HepG2 (cell line): ENCODE measurements around the gene ISOC2. TPM values are rescaled to one million over a fixed set of nuclear protein-coding genes. Genes with fewer than 3 reads are reported as not detected.
A peak's percentile ranks its signal among the peaks of the same experiment; 100 is the strongest.

ENCODE experiments used
- ATAC-seq: fragments of 200-7000 bp; cut with Tn5 transposase; 3 replicates; pipeline ENCODE4 v1.9.1; 2020; ENCODE audit warnings: mild to moderate bottlenecking, moderate library complexity
- BruUV-seq: library from RNA; stranded (reverse); fragments of 400-500 nt; replicated peaks from 2 replicates; lab custom pipeline; 2021; lab: Mats Ljungman, UMichigan
- CTCF ChIA-PET: fragments of 300-600 bp; formaldehyde crosslinking; extraction: SDS; loops from one replicate; lab custom pipeline; 2021; ENCODE audit warnings: low total read pairs, inconsistent platforms, low intra/inter-chr PET ratio; lab: Yijun Ruan, JAX
- POLR2A ChIA-PET: fragments of 350-600 bp; sonication (Branson Sonifier 250); formaldehyde crosslinking; loops from one replicate; lab custom pipeline; 2020; ENCODE audit warnings: antibody characterized with exemption, inconsistent platforms; lab: Yijun Ruan, JAX
- DNase-seq: peaks from one replicate; pipeline ENCODE4 v3.0.0-alpha.2; 2015; ENCODE audit warnings: low spot score
- FAIRE-seq: peaks from 3 replicates; lab custom pipeline; 2011; peaks lifted over from hg19 to GRCh38; lab: Jason Lieb, UNC
- H2AFZ ChIP-seq: one replicate; pipeline ENCODE4 v1.6.1; 2011; ENCODE audit warnings: low read length, inconsistent platforms
- H3K27ac ChIP-seq: fragments of 300-600 bp; 3 replicates; pipeline ENCODE4 v1.8.0; 2011; ENCODE audit warnings: mixed run types, mild to moderate bottlenecking, mixed read lengths, low read length, inconsistent platforms; ENCODE audit not compliant: insufficient read depth; ENCODE audit errors: extremely low read length
- H3K27me3 ChIP-seq, 2 experiments: fragments of 200-600 bp in 1 of 2; 2 replicates in 1 of 2; 3 replicates in 1 of 2; pipeline versions ENCODE4 v1.6.0 to v1.8.0; 2011; ENCODE audit warnings: low read length in 2 of 2, mild to moderate bottlenecking in 2 of 2, moderate library complexity in 2 of 2, inconsistent platforms in 1 of 2; ENCODE audit not compliant: insufficient read depth in 2 of 2, control insufficient read depth in 1 of 2
- H3K36me3 ChIP-seq, 2 experiments: fragments of 200-600 bp in 1 of 2; replicated peaks in 1 of 2; 2 replicates in 1 of 2; 3 replicates in 1 of 2; pipeline versions ENCODE4 v1.5.1 to v1.8.0; 2011; ENCODE audit warnings: low read length in 2 of 2, inconsistent platforms in 1 of 2; ENCODE audit not compliant: insufficient read depth in 2 of 2, control insufficient read depth in 1 of 2
- H3K4me1 ChIP-seq: 2 replicates; pipeline ENCODE4 v1.5.1; 2012; ENCODE audit warnings: low read length, inconsistent platforms; ENCODE audit not compliant: insufficient read depth
- H3K4me2 ChIP-seq: 2 replicates; pipeline ENCODE4 v1.6.0; 2011; ENCODE audit warnings: low read depth, low read length, inconsistent platforms
- H3K4me3 ChIP-seq, 3 experiments: fragments of 200-600 bp in 1 of 3; sonication (generic), shearing (Covaris generic) in 1 of 3; replicated peaks in 1 of 3; 2 replicates each; pipeline ENCODE4 v1.5.1; 2011 to 2016; ENCODE audit warnings: low read length in 3 of 3, inconsistent platforms in 2 of 3, low read depth in 2 of 3, mild to moderate bottlenecking in 2 of 3, control low read depth in 1 of 3, mixed read lengths in 1 of 3; ENCODE audit not compliant: insufficient read depth in 1 of 3
- H3K79me2 ChIP-seq: one replicate; pipeline ENCODE4 v1.6.1; 2011; ENCODE audit warnings: low read length, inconsistent platforms; ENCODE audit not compliant: insufficient read depth
- H3K9ac ChIP-seq: 2 replicates; pipeline ENCODE4 v1.6.0; 2011; ENCODE audit warnings: mild to moderate bottlenecking, low read depth, low read length, inconsistent platforms; ENCODE audit not compliant: insufficient read depth
- H3K9me3 ChIP-seq: 2 replicates; pipeline ENCODE4 v1.5.1; 2012; ENCODE audit warnings: mild to moderate bottlenecking, low read length
- H4K20me1 ChIP-seq: 2 replicates; pipeline ENCODE4 v1.6.0; 2011; ENCODE audit warnings: inconsistent platforms, mild to moderate bottlenecking, low read length, moderate library complexity; ENCODE audit not compliant: insufficient read depth
- NFYB ChIP-seq: sonication (generic); formaldehyde crosslinking; IDR thresholded peaks from 2 replicates; pipeline ENCODE4 v1.4.0; 2020; ENCODE audit warnings: missing genetic modification reagents
- NFYC ChIP-seq: IDR thresholded peaks from 2 replicates; pipeline ENCODE4 v1.6.1; 2016; ENCODE audit warnings: missing genetic modification reagents, missing compliant biosample characterization
- NRL ChIP-seq: sonication (generic); formaldehyde crosslinking; IDR thresholded peaks from 2 replicates; pipeline ENCODE4 v1.5.0; 2020; ENCODE audit warnings: missing genetic modification reagents, mild to moderate bottlenecking, moderate library complexity, borderline replicate concordance
- POLR2G ChIP-seq: fragments of 200-400 bp; formaldehyde crosslinking; IDR thresholded peaks from 2 replicates; pipeline ENCODE4 v1.6.1; 2018; ENCODE audit warnings: mild to moderate bottlenecking, low read depth, low read length, moderate library complexity
- RBFOX2 ChIP-seq: fragments of 200-400 bp; formaldehyde crosslinking; IDR thresholded peaks from 2 replicates; pipeline ENCODE4 v1.6.1; 2017; ENCODE audit warnings: low read depth, mild to moderate bottlenecking, low read length
- SP1 ChIP-seq, 2 experiments: fragments of 450-650 bp in 1 of 2; sonication (generic) in 1 of 2; formaldehyde crosslinking in 1 of 2; IDR thresholded peaks; 2 replicates each; pipeline versions ENCODE4 v1.4.0 to v1.6.1; 2016 to 2020; ENCODE audit warnings: missing genetic modification reagents in 1 of 2
- WGBS: methylation state at CpG from one replicate; pipeline ENCODE4 v1.1.6; 2017; ENCODE audit warnings: low lambda C conversion rate; 5-methylcytosine and 5-hydroxymethylcytosine counted together
- in situ Hi-C: cut with HindIII; loops from 2 replicates; pipeline ENCODE4 v1.10.0; 2017; ENCODE audit warnings: low pct_unique_long_range_greater_than_20kb; ENCODE audit not compliant: extremely low pct_ligation_motif_present
- intact Hi-C: fragments of 100-400 bp; cut with micrococcal nuclease; formaldehyde crosslinking; loops from one replicate; pipeline ENCODE4 v1.10.0; 2022; ENCODE audit not compliant: unreplicated experiment
- polyA plus RNA-seq, 8 experiments: library from polyadenylated mRNA; depleted of rRNA in 3 of 8; stranded (reverse) in 7 of 8; unstranded in 1 of 8; fragments of >200 nt; fragmentation: Illumina TruSeq in 4 of 8; extraction: Trizol in 4 of 8; gene quantifications; 2 replicates each; pipeline versions ENCODE4 v1.2.1 to v1.2.3, GENCODE V29; 2011 to 2016; ENCODE audit warnings: low read depth in 4 of 8, missing spikeins in 1 of 8, mixed read lengths in 1 of 8; ENCODE audit not compliant: insufficient read depth in 1 of 8
- total RNA-seq, 5 experiments: library from RNA; depleted of rRNA; stranded (reverse); fragments of >200 nt; fragmentation: Illumina TruSeq; extraction: Trizol; gene quantifications; 2 replicates each; pipeline ENCODE4 v1.2.3, GENCODE V29; 2016; ENCODE audit warnings: low read depth in 1 of 5
- TF ChIP-seq, protein P1 (sequence below): sonication (generic); formaldehyde crosslinking; IDR thresholded peaks from 2 replicates; pipeline ENCODE4 v1.4.0; 2020; ENCODE audit warnings: low read depth, missing genetic modification reagents
- TF ChIP-seq, protein P2 (sequence below): sonication (generic); formaldehyde crosslinking; IDR thresholded peaks from 2 replicates; pipeline ENCODE4 v1.4.0; 2020; ENCODE audit warnings: missing genetic modification reagents, borderline replicate concordance
- TF ChIP-seq, protein P3 (sequence below): sonication (generic); formaldehyde crosslinking; IDR thresholded peaks from 2 replicates; pipeline ENCODE4 v1.5.1; 2020; ENCODE audit warnings: mild to moderate bottlenecking, missing genetic modification reagents, moderate library complexity
- TF ChIP-seq, protein P4 (sequence below): sonication (generic); formaldehyde crosslinking; IDR thresholded peaks from 2 replicates; pipeline ENCODE4 v1.4.0; 2020; ENCODE audit warnings: missing genetic modification reagents
- TF ChIP-seq, protein P5 (sequence below): sonication (generic); formaldehyde crosslinking; IDR thresholded peaks from 2 replicates; pipeline ENCODE4 v1.8.0; 2022; ENCODE audit warnings: mild to moderate bottlenecking, missing genetic modification reagents, borderline replicate concordance

Gene ISOC2
- total and polyA plus RNA-seq, 2 of the 13 experiments (the other 11 are each of a cell fraction or from before 2014, with no cell fraction given): 76.8 to 105 TPM

DNA sequence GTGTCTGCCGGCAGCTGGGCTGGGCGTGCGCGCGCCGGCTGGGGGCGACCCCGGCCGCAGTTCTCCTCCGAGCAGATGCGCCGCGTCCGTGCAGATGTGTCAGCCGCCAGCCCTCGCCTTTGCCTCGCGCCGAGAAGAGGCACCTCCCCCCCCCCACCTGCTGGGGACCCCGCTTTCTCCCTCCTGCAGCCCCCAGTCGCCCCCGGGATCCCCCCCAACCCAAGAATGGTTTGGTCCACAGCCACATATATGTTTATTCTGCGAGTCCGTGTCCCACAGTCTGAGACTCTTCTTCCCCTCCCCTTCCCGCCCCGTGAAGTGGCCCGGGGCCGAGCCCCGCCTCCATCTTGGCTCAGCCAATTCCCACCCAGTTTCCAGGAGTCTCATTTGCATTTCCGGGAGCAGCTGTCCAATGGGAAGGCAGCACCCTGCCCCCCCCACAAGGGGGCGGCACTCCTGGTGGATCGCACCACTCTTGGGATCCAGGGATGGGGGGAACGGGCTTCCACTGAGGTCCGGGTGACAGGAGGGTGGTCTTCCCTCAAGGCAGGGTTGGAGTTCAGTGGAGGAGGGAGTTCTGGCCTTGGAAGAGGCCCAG, 8.6 kb downstream of the ISOC2 start:
- no TSS peak for BruUV-seq
- Histone ChIP-seq H2AFZ (no peak overlapping the region), H3K9ac (no peak overlapping the region), H3K4me1 (peaks cover 14% of the 10 kb centered on the region), H3K79me2 (peaks cover 3% of the 10 kb centered on the region), H3K9me3 (no peaks in the 10 kb centered on the region), H3K27ac (no peak overlapping the region), H3K4me3 (no peak overlapping the region), H3K4me2 (no peak overlapping the region), H3K36me3 (peaks cover 0 to 11% of the 10 kb centered on the region in 2 experiments; a peak in 3 of 5 replicates), H4K20me1 (peaks cover 10% of the 10 kb centered on the region; the same call in 1 of the 2 replicates), H3K27me3 (peaks cover 0 to 17% of the 10 kb centered on the region in 2 experiments; a peak in 3 of 5 replicates)
- ChIA-PET POLR2A (interaction anchor here (0.7 to 3.3 kb wide), 2 partner anchors 9 to 46 kb away, joined by 3 to 11 read pairs; partner anchors contain the start of genes ISOC2 and UBE2S), CTCF (no interaction called here)
- in situ Hi-C loops: no loop called here
- ATAC-seq (peak; percentile 35), DNase-seq (peak; percentile 44), FAIRE-seq (no peak)
- WGBS: 94% methylated on average over 30 of the region's 34 CpGs
- intact Hi-C loops: no loop called here
- TF ChIP-seq POLR2G: no peak
- TF ChIP-seq, protein P1, sequence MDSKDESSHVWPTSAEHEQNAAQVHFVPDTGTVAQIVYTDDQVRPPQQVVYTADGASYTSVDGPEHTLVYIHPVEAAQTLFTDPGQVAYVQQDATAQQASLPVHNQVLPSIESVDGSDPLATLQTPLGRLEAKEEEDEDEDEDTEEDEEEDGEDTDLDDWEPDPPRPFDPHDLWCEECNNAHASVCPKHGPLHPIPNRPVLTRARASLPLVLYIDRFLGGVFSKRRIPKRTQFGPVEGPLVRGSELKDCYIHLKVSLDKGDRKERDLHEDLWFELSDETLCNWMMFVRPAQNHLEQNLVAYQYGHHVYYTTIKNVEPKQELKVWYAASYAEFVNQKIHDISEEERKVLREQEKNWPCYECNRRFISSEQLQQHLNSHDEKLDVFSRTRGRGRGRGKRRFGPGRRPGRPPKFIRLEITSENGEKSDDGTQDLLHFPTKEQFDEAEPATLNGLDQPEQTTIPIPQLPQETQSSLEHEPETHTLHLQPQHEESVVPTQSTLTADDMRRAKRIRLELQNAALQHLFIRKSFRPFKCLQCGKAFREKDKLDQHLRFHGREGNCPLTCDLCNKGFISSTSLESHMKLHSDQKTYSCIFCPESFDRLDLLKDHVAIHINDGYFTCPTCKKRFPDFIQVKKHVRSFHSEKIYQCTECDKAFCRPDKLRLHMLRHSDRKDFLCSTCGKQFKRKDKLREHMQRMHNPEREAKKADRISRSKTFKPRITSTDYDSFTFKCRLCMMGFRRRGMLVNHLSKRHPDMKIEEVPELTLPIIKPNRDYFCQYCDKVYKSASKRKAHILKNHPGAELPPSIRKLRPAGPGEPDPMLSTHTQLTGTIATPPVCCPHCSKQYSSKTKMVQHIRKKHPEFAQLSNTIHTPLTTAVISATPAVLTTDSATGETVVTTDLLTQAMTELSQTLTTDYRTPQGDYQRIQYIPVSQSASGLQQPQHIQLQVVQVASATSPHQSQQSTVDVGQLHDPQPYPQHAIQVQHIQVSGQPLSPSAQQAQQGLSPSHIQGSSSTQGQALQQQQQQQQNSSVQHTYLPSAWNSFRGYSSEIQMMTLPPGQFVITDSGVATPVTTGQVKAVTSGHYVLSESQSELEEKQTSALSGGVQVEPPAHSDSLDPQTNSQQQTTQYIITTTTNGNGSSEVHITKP: peak; percentile 95
- 0 out of 2 replicates have a peak, but pooled peaks have one; percentile 29 for TF ChIP-seq NRL (CRISPR knock-in tag)
- TF ChIP-seq SP1 (IDR thresholded peaks at IDR 0.05): no peak
- peak; percentile 14; the same call in 1 of the 2 replicates for TF ChIP-seq SP1 (CRISPR knock-in tag; IDR thresholded peaks at IDR 0.05)
- TF ChIP-seq, protein P2, sequence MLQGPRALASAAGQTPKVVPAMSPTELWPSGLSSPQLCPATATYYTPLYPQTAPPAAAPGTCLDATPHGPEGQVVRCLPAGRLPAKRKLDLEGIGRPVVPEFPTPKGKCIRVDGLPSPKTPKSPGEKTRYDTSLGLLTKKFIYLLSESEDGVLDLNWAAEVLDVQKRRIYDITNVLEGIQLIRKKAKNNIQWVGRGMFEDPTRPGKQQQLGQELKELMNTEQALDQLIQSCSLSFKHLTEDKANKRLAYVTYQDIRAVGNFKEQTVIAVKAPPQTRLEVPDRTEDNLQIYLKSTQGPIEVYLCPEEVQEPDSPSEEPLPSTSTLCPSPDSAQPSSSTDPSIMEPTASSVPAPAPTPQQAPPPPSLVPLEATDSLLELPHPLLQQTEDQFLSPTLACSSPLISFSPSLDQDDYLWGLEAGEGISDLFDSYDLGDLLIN (CRISPR knock-in tag): no peak
- TF ChIP-seq, protein P3, sequence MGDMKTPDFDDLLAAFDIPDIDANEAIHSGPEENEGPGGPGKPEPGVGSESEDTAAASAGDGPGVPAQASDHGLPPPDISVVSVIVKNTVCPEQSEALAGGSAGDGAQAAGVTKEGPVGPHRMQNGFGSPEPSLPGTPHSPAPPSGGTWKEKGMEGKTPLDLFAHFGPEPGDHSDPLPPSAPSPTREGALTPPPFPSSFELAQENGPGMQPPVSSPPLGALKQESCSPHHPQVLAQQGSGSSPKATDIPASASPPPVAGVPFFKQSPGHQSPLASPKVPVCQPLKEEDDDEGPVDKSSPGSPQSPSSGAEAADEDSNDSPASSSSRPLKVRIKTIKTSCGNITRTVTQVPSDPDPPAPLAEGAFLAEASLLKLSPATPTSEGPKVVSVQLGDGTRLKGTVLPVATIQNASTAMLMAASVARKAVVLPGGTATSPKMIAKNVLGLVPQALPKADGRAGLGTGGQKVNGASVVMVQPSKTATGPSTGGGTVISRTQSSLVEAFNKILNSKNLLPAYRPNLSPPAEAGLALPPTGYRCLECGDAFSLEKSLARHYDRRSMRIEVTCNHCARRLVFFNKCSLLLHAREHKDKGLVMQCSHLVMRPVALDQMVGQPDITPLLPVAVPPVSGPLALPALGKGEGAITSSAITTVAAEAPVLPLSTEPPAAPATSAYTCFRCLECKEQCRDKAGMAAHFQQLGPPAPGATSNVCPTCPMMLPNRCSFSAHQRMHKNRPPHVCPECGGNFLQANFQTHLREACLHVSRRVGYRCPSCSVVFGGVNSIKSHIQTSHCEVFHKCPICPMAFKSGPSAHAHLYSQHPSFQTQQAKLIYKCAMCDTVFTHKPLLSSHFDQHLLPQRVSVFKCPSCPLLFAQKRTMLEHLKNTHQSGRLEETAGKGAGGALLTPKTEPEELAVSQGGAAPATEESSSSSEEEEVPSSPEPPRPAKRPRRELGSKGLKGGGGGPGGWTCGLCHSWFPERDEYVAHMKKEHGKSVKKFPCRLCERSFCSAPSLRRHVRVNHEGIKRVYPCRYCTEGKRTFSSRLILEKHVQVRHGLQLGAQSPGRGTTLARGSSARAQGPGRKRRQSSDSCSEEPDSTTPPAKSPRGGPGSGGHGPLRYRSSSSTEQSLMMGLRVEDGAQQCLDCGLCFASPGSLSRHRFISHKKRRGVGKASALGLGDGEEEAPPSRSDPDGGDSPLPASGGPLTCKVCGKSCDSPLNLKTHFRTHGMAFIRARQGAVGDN (CRISPR knock-in tag): 0 out of 2 replicates have a peak, but pooled peaks have one; percentile 9
- TF ChIP-seq RBFOX2: peak; percentile 34; the same call in 1 of the 2 replicates
- TF ChIP-seq, protein P4, sequence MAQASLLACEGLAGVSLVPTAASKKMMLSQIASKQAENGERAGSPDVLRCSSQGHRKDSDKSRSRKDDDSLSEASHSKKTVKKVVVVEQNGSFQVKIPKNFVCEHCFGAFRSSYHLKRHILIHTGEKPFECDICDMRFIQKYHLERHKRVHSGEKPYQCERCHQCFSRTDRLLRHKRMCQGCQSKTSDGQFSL (CRISPR knock-in tag): peak; percentile 92
- peak; percentile 51 for TF ChIP-seq NFYB (CRISPR knock-in tag)
- TF ChIP-seq, protein P5, sequence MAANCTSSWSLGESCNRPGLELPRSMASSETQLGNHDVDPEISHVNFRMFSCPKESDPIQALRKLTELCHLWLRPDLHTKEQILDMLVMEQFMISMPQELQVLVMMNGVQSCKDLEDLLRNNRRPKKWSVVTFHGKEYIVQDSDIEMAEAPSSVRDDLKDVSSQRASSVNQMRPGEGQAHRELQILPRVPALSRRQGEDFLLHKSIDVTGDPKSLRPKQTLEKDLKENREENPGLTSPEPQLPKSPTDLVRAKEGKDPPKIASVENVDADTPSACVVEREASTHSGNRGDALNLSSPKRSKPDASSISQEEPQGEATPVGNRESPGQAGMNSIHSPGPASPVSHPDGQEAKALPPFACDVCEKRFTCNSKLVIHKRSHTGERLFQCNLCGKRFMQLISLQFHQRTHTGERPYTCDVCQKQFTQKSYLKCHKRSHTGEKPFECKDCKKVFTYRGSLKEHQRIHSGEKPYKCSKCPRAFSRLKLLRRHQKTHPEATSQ (CRISPR knock-in tag): no peak
- TF ChIP-seq NFYC: peak; percentile 50
